Erythroblast (primary cell): ENCODE results near the gene NDOR1.

ENCODE experiments used
- GATA1 ChIP-seq: IDR thresholded peaks from 2 replicates; pipeline ENCODE4 v1.6.1; 2011; ENCODE audit warnings: low read depth, mild to moderate bottlenecking, control low read depth, low read length, moderate library complexity
- POLR2A ChIP-seq: IDR thresholded peaks from 2 replicates; pipeline ENCODE4 v1.6.1; 2011; ENCODE audit warnings: mild to moderate bottlenecking, low read length

GRCh38 chr9:137194388-137194787, 11.1 kb upstream of the NDOR1 start:
- TF ChIP-seq POLR2A (no peak), GATA1 (no peak)
